Measurements from ENCODE around the gene GLIPR1L1.
A peak's percentile ranks its signal among the peaks of the same experiment; 100 is the strongest.
"Not testable (repeated sequence)": the region's sequence is repeated elsewhere in the genome, so short reads cannot be mapped to it uniquely, and the experiment has no call there.

Gene GLIPR1L1, protein sequence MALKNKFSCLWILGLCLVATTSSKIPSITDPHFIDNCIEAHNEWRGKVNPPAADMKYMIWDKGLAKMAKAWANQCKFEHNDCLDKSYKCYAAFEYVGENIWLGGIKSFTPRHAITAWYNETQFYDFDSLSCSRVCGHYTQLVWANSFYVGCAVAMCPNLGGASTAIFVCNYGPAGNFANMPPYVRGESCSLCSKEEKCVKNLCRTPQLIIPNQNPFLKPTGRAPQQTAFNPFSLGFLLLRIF

DNA sequence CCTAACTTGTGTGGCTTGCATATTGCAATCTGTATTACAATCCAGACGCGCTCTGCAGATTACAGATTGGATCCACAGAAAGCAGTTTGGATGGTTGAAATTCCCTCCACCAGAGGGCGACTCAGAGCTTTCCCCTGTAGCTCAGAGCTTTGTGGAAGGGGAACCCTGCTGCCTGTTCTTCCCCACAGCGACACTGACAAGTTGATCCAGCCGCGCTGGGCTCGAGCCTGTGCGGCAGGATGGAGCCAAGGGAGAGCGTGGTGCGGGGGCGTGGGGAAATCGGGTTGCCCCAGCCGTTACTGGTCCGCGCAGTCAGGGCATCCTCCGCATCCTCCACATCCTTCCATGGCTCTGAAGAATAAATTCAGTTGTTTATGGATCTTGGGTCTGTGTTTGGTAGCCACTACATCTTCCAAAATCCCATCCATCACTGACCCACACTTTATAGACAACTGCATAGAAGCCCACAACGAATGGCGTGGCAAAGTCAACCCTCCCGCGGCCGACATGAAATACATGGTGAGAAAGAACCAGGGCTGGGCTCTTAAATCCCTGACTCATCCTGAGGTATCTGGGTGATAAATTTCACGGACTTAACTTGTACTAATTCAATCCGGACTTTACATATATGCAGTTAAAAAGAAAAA is at the start of gene GLIPR1L1:
GLIPR1L1 (plus strand) TSS at position 287 of the 647 bp plus-strand sequence; CDS start at position 346, 59 bp downstream.
- DNase-seq (ENCODE audit: low read depth) = peak; percentile 89

GRCh38 chr12:75288860-75289259 is 45.6 kb upstream of the GLIPR1L1 start:
- DNase-seq (ENCODE audit: low read depth) = peak; percentile 43

- peak; percentile 55 for DNase-seq (ENCODE audit: low read depth)
These were observed 44.7 kb upstream of the GLIPR1L1 start for GRCh38 chr12:75289753-75290152.

GRCh38 chr12:75291014-75291413 is 43.5 kb upstream of the GLIPR1L1 start:
- DNase-seq (ENCODE audit: low read depth) = peak; percentile 60

DNA sequence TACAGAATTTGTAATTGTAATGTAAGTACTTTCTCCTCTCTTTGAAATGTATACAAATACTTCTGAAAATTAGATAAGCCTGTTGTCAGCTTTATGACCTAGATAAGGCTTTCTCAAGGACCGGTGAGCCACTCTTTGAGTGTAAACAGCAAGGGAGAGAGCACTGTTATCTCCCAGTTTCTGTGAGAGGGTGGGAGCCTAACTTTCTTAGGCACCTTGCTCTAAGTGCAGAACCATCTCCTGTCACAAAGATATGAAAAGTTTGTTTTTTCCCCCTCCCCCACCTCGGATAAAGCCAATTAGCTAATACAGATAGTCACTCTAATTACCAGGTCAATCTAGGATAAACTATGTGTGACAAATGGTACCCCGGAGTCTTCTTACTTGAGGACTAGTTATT is 40.1 kb upstream of the GLIPR1L1 start:
- DNase-seq (ENCODE audit: low read depth) = peak; percentile 15

- DNase-seq (ENCODE audit: low read depth) = no peak
These were observed 39.7 kb upstream of the GLIPR1L1 start for GRCh38 chr12:75294797-75295196.

DNA sequence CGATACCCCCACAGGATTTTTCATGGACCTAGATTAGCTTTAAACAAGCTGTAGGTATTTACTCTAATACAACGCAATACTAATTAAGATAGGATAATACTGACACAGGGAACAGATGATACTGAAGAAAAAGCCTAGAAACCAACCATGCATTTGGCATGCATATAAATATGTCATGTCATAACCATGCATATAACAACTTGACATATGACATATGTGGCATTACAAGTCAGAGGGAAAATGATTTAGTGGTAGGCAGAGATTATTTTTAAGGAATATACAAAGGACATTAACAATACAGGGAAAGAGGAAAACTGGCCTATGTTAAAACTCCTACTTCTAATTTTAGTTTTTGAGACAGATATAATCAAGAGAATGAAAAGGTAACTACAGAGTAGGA is 32.2 kb upstream of the GLIPR1L1 start:
- DNase-seq (ENCODE audit: low read depth) = no peak

- no peak for DNase-seq (ENCODE audit: low read depth)
These were observed 31.7 kb upstream of the GLIPR1L1 start for GRCh38 chr12:75302781-75303180.

- DNase-seq (ENCODE audit: low read depth) = no peak
These were observed 28.8 kb upstream of the GLIPR1L1 start for GRCh38 chr12:75305412-75306332.

- peak; percentile 29 for DNase-seq (ENCODE audit: low read depth)
These were observed 26.2 kb upstream of the GLIPR1L1 start for GRCh38 chr12:75308279-75308678.

GRCh38 chr12:75311369-75311768 is 23.1 kb upstream of the GLIPR1L1 start:
- no peak for DNase-seq (ENCODE audit: low read depth)

DNA sequence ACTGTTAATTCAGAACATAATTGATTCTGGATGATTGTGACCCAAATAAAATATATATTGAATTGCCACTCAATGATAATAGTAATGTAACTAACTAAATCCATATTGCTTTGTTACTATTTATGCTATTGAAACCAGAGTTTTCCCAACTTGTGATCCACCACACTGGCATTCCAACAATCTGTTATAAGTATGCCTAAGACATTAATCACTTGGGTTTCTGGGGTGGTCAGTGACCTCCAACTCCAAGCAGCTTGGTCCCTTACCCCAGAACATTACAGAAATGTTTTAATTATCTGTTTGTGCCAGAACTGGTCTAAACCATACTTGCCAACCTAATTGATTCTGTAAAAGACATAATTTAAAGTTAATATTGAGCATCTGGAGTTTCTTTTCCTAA is 19.0 kb upstream of the GLIPR1L1 start:
- DNase-seq (ENCODE audit: low read depth) = peak; percentile 70

GRCh38 chr12:75317784-75318183 is 16.7 kb upstream of the GLIPR1L1 start:
- DNase-seq (ENCODE audit: low read depth) = no peak

DNA sequence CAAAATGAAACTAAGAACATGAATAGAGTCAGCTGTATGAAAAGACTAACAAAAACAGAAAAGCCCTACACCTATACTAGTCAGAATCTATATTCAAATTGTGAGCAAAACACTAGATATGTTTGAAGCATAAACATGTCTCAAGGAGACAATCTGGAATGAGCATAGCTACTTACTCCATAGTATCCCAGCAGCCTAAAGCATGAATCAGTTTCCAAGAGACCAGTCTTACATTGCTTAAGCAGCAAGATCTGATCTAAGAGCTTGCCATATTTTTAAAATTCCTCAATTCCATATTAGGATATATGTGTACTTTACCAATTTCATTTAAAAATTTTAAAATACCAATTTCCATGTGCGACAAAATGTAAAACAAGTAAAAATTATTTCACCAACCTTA is 12.0 kb upstream of the GLIPR1L1 start:
- peak; percentile 83 for DNase-seq (ENCODE audit: low read depth)

GRCh38 chr12:75323663-75324062 is 10.8 kb upstream of the GLIPR1L1 start:
- DNase-seq (ENCODE audit: low read depth) = peak; percentile 54

- DNase-seq (ENCODE audit: low read depth) = no peak
These were observed 6.8 kb upstream of the GLIPR1L1 start for GRCh38 chr12:75327642-75328041.

GRCh38 chr12:75329918-75330826 is 4.3 kb upstream of the GLIPR1L1 start, which contains the start of gene CAPS2:
TSS of gene CAPS2 (minus strand) at chr12:75330324. CDS start at chr12:75326498, 3,826 bp downstream.
- DNase-seq (ENCODE audit: low read depth) = peak; percentile 84

DNA sequence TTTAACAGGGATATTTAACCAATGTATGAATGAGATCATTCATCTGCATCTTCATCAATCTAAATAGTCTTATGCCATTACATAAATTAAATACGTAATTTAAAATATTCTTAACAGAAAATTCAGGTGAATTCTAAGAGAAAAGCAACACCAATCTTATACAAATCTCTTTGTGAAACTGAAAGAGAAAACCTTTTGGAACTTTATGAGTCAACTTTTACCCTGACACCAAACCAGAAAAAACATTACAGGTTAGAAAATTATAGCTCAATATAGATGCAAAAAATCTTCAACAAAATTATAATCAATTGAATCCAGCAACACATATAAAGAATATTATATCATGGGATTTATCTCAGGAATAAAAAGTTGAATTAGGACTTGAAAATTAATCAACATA is 3.4 kb downstream of the GLIPR1L1 start:
- no peak for DNase-seq (ENCODE audit: low read depth)

DNA sequence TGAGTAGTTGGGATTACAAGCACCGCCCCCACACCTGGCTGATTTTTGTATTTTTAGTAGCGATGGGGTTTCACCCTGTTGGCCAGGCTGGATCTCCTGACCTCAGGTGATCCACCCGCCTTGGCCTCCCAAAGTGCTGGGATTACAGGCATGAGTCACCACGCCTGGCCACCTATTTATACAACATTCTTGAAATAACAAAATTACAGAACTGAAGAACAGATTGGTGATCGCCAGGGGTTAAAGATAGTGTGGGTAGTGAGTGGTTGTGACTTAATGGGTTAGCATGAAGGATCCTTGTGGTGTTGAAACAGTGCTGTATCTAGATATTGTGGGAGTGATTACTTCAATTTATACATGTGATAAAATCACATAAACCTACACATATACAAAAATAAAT is 7.4 kb downstream of the GLIPR1L1 start:
- peak; percentile 45 for DNase-seq (ENCODE audit: low read depth)

DNA sequence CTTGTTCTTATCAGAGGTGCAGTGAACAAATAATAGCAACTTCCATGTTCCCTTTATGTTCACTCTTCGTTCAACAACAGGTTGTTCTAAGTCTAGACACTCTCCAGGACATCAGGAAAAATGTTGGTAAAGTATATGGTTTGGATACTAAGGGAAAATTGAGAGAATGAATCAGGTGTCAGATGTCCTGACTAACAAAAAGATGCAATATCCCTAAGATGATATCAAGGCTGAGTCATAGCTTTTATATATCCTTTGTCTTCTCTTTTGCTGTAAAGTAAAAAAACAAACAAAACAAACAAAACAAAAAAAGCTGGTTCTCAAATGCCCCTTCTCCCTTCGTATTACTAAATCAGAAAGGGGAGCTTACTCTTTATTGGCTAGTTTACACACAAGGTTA is 11.1 kb downstream of the GLIPR1L1 start:
- DNase-seq (ENCODE audit: low read depth) = peak; percentile 23

GRCh38 chr12:75346215-75346614 is 11.7 kb downstream of the GLIPR1L1 start:
- DNase-seq (ENCODE audit: low read depth) = not testable (repeated sequence)
